Cardiac muscle cell (in vitro differentiated cells and primary cell): ENCODE results near the gene POC1A. TPM values are rescaled to one million over a fixed set of nuclear protein-coding genes. Genes with fewer than 3 reads are reported as not detected.

Source experiments
- DNase-seq, 2 donors: peaks; one replicate each; pipeline versions ENCODE4 v3.0.0 to v3.0.0-alpha.2; 2010 to 2017; ENCODE audit warnings: low read depth in 1 of 2, low spot score in 1 of 2
- H3K27ac ChIP-seq: fragments of 200-600 bp; sonication (generic); 2 replicates; pipeline ENCODE4 v1.5.1; 2016
- H3K27me3 ChIP-seq: fragments of 200-600 bp; sonication (generic); 2 replicates; pipeline ENCODE4 v1.6.0; 2016; ENCODE audit warnings: control low read depth
- H3K36me3 ChIP-seq: fragments of 200-600 bp; sonication (generic); 2 replicates; pipeline ENCODE4 v1.5.1; 2016; ENCODE audit warnings: control low read depth
- H3K4me1 ChIP-seq: fragments of 200-600 bp; sonication (generic); 2 replicates; pipeline ENCODE4 v1.8.1; 2017; ENCODE audit warnings: low read depth, mild to moderate bottlenecking, mixed run types
- H3K4me3 ChIP-seq: fragments of 200-600 bp; sonication (generic); 2 replicates; pipeline ENCODE4 v1.5.1; 2016; ENCODE audit warnings: mild to moderate bottlenecking
- H3K9me3 ChIP-seq: fragments of 200-600 bp; sonication (generic); 2 replicates; pipeline ENCODE4 v1.5.1; 2017; ENCODE audit warnings: low read depth, mild to moderate bottlenecking, control low read depth
- polyA plus RNA-seq: library from polyadenylated mRNA; unstranded; fragments of >200 nt; fragmentation: Nextera tagmentation; extraction: Ambion mirVana; gene quantifications from 2 replicates; pipeline ENCODE4 v1.2.1, GENCODE V29; 2016
- total RNA-seq: library from RNA; depleted of rRNA; stranded (reverse); fragments of >200 nt; gene quantifications from 2 replicates; pipeline ENCODE4 v1.2.3, GENCODE V29; 2016
- TF ChIP-seq, protein P1 (sequence below): IDR thresholded peaks from 2 replicates; pipeline ENCODE4 v1.5.1; 2012; ENCODE audit warnings: low read depth, mild to moderate bottlenecking, low read length

Gene POC1A
- total and polyA plus RNA-seq, 2 experiments from 2014 or later, result 10.6 to 12.4 TPM

GRCh38 chr3:52177701-52178042, 23.4 kb upstream of the POC1A start:
- TF ChIP-seq, protein P1, sequence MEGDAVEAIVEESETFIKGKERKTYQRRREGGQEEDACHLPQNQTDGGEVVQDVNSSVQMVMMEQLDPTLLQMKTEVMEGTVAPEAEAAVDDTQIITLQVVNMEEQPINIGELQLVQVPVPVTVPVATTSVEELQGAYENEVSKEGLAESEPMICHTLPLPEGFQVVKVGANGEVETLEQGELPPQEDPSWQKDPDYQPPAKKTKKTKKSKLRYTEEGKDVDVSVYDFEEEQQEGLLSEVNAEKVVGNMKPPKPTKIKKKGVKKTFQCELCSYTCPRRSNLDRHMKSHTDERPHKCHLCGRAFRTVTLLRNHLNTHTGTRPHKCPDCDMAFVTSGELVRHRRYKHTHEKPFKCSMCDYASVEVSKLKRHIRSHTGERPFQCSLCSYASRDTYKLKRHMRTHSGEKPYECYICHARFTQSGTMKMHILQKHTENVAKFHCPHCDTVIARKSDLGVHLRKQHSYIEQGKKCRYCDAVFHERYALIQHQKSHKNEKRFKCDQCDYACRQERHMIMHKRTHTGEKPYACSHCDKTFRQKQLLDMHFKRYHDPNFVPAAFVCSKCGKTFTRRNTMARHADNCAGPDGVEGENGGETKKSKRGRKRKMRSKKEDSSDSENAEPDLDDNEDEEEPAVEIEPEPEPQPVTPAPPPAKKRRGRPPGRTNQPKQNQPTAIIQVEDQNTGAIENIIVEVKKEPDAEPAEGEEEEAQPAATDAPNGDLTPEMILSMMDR, result no peak
- Histone ChIP-seq H3K9me3 (no peaks in the 10 kb centered on the region), H3K4me1 (peaks cover 12% of the 10 kb centered on the region), H3K4me3 (no peak overlapping the region), H3K27ac (no peak overlapping the region), H3K27me3 (no peaks in the 10 kb centered on the region), H3K36me3 (no peaks in the 10 kb centered on the region)
- no peak for DNase-seq

DNA sequence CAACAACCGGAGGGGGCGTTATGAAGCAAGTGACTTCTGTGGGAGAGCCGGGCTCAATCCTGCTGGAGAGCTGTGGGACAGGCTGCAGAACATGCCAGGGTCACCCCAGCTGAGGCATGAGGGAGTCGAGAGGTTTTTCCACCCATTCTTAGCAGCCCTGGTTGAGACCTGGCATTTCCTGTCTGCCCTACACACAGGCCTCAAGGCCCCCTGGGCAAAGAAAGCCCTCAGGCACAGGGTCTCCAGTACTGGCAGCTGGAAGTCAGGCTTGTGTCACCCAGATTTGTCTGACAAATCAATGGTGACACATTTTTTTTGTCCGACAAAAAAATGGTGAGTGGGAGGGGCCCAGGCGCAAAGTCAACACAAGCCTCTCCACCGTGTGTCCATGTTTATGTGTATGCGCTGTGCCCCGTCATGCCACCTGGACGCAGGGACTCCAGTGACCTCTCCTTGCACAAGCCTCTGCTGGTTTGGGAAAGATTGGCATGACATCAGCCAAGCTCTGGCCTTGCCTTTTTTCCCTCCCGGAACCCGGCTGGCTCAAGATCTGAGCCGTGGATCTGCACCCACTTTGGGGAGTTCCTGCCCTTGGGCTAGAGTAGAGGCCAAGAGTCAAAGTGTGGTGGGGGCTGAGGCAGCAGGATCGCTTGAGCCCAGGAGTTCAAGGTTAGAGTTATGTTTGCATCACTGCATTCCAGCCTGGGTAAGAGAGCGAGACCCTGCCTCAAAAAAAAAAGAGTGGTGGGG, 22.9 kb upstream of the POC1A start:
- Histone ChIP-seq H3K27me3 (no peaks in the 10 kb centered on the region), H3K4me3 (no peak overlapping the region), H3K4me1 (peaks cover 9% of the 10 kb centered on the region), H3K36me3 (no peaks in the 10 kb centered on the region), H3K9me3 (no peaks in the 10 kb centered on the region), H3K27ac (no peak overlapping the region)
- DNase-seq, result no peak
- TF ChIP-seq, protein P1, result no peak

- DNase-seq, result no peak
- no peak overlapping the region for H3K4me3 ChIP-seq
- H3K4me1 ChIP-seq, result peaks cover 1% of the 10 kb centered on the region
- no peaks in the 10 kb centered on the region for H3K9me3 ChIP-seq
- no peaks in the 10 kb centered on the region for H3K27me3 ChIP-seq
- TF ChIP-seq, protein P1, result no peak
- H3K36me3 ChIP-seq, result no peaks in the 10 kb centered on the region
- no peak overlapping the region for H3K27ac ChIP-seq
These were observed 22.0 kb upstream of the POC1A start for GRCh38 chr3:52176180-52176752.

GRCh38 chr3:52175416-52176179, 21.4 kb upstream of the POC1A start:
- DNase-seq, result no peak
- Histone ChIP-seq H3K9me3 (no peaks in the 10 kb centered on the region), H3K36me3 (no peaks in the 10 kb centered on the region), H3K27me3 (no peaks in the 10 kb centered on the region), H3K27ac (no peak overlapping the region), H3K4me3 (no peak overlapping the region), H3K4me1 (no peaks in the 10 kb centered on the region)
- TF ChIP-seq, protein P1, result no peak

GRCh38 chr3:52174896-52175295, 20.7 kb upstream of the POC1A start:
- TF ChIP-seq, protein P1, result no peak
- H3K4me1 ChIP-seq, result no peaks in the 10 kb centered on the region
- no peaks in the 10 kb centered on the region for H3K9me3 ChIP-seq
- H3K27me3 ChIP-seq, result no peaks in the 10 kb centered on the region
- no peak overlapping the region for H3K27ac ChIP-seq
- DNase-seq, result no peak
- H3K36me3 ChIP-seq, result no peaks in the 10 kb centered on the region
- H3K4me3 ChIP-seq, result no peak overlapping the region
